Astrocyte (in vitro differentiated cells and primary cell): Measurements from ENCODE around the gene LRRN1. TPM values are rescaled to one million over a fixed set of nuclear protein-coding genes. Genes with fewer than 3 reads are reported as not detected.

Experiments used
- DNase-seq: peaks from one replicate; pipeline ENCODE4 v3.0.0-alpha.2; 2010; ENCODE audit warnings: low read depth
- FAIRE-seq: peaks from 2 replicates; lab custom pipeline; 2011; peaks lifted over from hg19 to GRCh38; lab: Jason Lieb, UNC
- H2AFZ ChIP-seq: 2 replicates; pipeline ENCODE4 v1.6.0; 2012; ENCODE audit warnings: low read depth, low read length, inconsistent platforms
- H3K27ac ChIP-seq: 2 replicates; pipeline ENCODE4 v1.5.1; 2011; ENCODE audit warnings: low read depth, low read length, inconsistent platforms
- H3K27me3 ChIP-seq: 2 replicates; pipeline ENCODE4 v1.6.0; 2011; ENCODE audit warnings: low read length, inconsistent platforms; ENCODE audit not compliant: insufficient read depth
- H3K36me3 ChIP-seq: 2 replicates; pipeline ENCODE4 v1.5.1; 2011; ENCODE audit warnings: low read length, inconsistent platforms; ENCODE audit not compliant: insufficient read depth
- H3K4me1 ChIP-seq: 2 replicates; pipeline ENCODE4 v1.5.1; 2011; ENCODE audit warnings: low read length, inconsistent platforms; ENCODE audit not compliant: insufficient read depth
- H3K4me2 ChIP-seq: 2 replicates; pipeline ENCODE4 v1.6.0; 2012; ENCODE audit warnings: low read length, inconsistent platforms
- H3K4me3 ChIP-seq: 2 replicates; pipeline ENCODE4 v1.5.1; 2011; ENCODE audit warnings: low read depth, mild to moderate bottlenecking, low read length, inconsistent platforms; ENCODE audit not compliant: insufficient read depth
- H3K79me2 ChIP-seq: 2 replicates; pipeline ENCODE4 v1.6.0; 2012; ENCODE audit warnings: mild to moderate bottlenecking, low read length, inconsistent platforms; ENCODE audit not compliant: insufficient read depth
- H3K9ac ChIP-seq: 2 replicates; pipeline ENCODE4 v1.6.0; 2012; ENCODE audit warnings: mild to moderate bottlenecking, low read length, inconsistent platforms
- H3K9me3 ChIP-seq: 2 replicates; pipeline ENCODE4 v1.5.1; 2012; ENCODE audit warnings: low read depth, mild to moderate bottlenecking, low read length, inconsistent platforms; ENCODE audit not compliant: insufficient read depth
- H4K20me1 ChIP-seq: 2 replicates; pipeline ENCODE4 v1.6.0; 2012; ENCODE audit warnings: low read length, inconsistent platforms; ENCODE audit not compliant: insufficient read depth
- H3K27ac Mint-ChIP-seq: one replicate; pipeline ENCODE4 v1.8.0; 2021; ENCODE audit warnings: mild to moderate bottlenecking, mixed read lengths; ENCODE audit not compliant: unreplicated experiment
- H3K27me3 Mint-ChIP-seq: one replicate; pipeline ENCODE4 v1.8.0; 2021; ENCODE audit warnings: low read depth, mixed read lengths; ENCODE audit not compliant: unreplicated experiment
- H3K36me3 Mint-ChIP-seq: one replicate; pipeline ENCODE4 v1.8.0; 2021; ENCODE audit warnings: low read depth, mixed read lengths; ENCODE audit not compliant: unreplicated experiment
- H3K4me1 Mint-ChIP-seq: one replicate; pipeline ENCODE4 v1.8.0; 2021; ENCODE audit warnings: low read depth, mixed read lengths; ENCODE audit not compliant: unreplicated experiment
- H3K4me3 Mint-ChIP-seq: one replicate; pipeline ENCODE4 v1.8.0; 2021; ENCODE audit warnings: mild to moderate bottlenecking, moderate library complexity, mixed read lengths; ENCODE audit not compliant: unreplicated experiment
- H3K9me3 Mint-ChIP-seq: one replicate; pipeline ENCODE4 v1.8.0; 2021; ENCODE audit warnings: mild to moderate bottlenecking, mixed read lengths; ENCODE audit not compliant: unreplicated experiment
- CTCF ChIP-seq: IDR thresholded peaks from 2 replicates; pipeline ENCODE4 v1.5.1; 2011; ENCODE audit warnings: low read depth, mild to moderate bottlenecking, inconsistent platforms, low read length, moderate library complexity; ENCODE audit not compliant: insufficient read depth
- EZH2 ChIP-seq: IDR thresholded peaks from 2 replicates; pipeline ENCODE4 v1.6.1; 2012; ENCODE audit warnings: mild to moderate bottlenecking, low read length, inconsistent platforms; ENCODE audit not compliant: insufficient read depth
- total RNA-seq: library from RNA; stranded (reverse); gene quantifications from 2 replicates; pipeline ENCODE4 v1.2.1, GENCODE V29; 2021

Gene LRRN1
- total RNA-seq, 1 donor from 2014 or later: 35.6 TPM

- Histone ChIP-seq H2AFZ (peak overlapping the region; percentile 82), H3K36me3 (no peaks in the 10 kb centered on the region), H3K79me2 (peaks cover 3% of the 10 kb centered on the region), H3K27me3 (peaks cover 26% of the 10 kb centered on the region), H3K9ac (peak overlapping the region; percentile 71), H3K4me2 (peak overlapping the region; percentile 92), H4K20me1 (peaks cover 3% of the 10 kb centered on the region), H3K9me3 (no peaks in the 10 kb centered on the region), H3K4me3 (peak overlapping the region; percentile 68), H3K27ac (no peak overlapping the region), H3K4me1 (peaks cover 6% of the 10 kb centered on the region)
- TF ChIP-seq EZH2 (peak; percentile 57), CTCF (no peak)
- Mint-ChIP-seq H3K4me3 (peak overlapping the region; percentile 90), H3K27me3 (peaks cover 30% of the 10 kb centered on the region), H3K27ac (no peak overlapping the region), H3K9me3 (peaks cover 3% of the 10 kb centered on the region), H3K4me1 (peaks cover 8% of the 10 kb centered on the region), H3K36me3 (no peaks in the 10 kb centered on the region)
- no peak for FAIRE-seq
- DNase-seq: peak; percentile 11
Measured at GRCh38 chr3:3800685-3801493, 1.7 kb downstream of the LRRN1 start.

- Histone ChIP-seq H3K79me2 (peaks cover 7% of the 10 kb centered on the region), H3K36me3 (no peaks in the 10 kb centered on the region), H3K9ac (peak overlapping the region; percentile 71), H3K27me3 (peaks cover 26% of the 10 kb centered on the region), H3K27ac (no peak overlapping the region), H3K4me2 (peak overlapping the region; percentile 92), H3K9me3 (no peaks in the 10 kb centered on the region), H3K4me3 (peak overlapping the region; percentile 68), H4K20me1 (peaks cover 3% of the 10 kb centered on the region), H2AFZ (no peak overlapping the region), H3K4me1 (peaks cover 6% of the 10 kb centered on the region)
- Mint-ChIP-seq H3K9me3 (peaks cover 3% of the 10 kb centered on the region), H3K27me3 (peaks cover 30% of the 10 kb centered on the region), H3K4me1 (peaks cover 8% of the 10 kb centered on the region), H3K36me3 (no peaks in the 10 kb centered on the region), H3K4me3 (peak overlapping the region; percentile 90), H3K27ac (no peak overlapping the region)
- no peak for DNase-seq
- no peak for TF ChIP-seq EZH2
- no peak for TF ChIP-seq CTCF
- no peak for FAIRE-seq
Measured at GRCh38 chr3:3801494-3801841, 2.2 kb downstream of the LRRN1 start.

GRCh38 chr3:3802046-3802445 is 2.8 kb downstream of the LRRN1 start:
- TF ChIP-seq EZH2 (no peak), CTCF (no peak)
- peaks cover 6% of the 10 kb centered on the region for H3K4me1 ChIP-seq
- Mint-ChIP-seq H3K27ac (no peak overlapping the region), H3K9me3 (peaks cover 3% of the 10 kb centered on the region), H3K36me3 (no peaks in the 10 kb centered on the region), H3K4me3 (peak overlapping the region; percentile 90), H3K4me1 (peaks cover 8% of the 10 kb centered on the region), H3K27me3 (peaks cover 27% of the 10 kb centered on the region)
- H3K36me3 ChIP-seq: no peaks in the 10 kb centered on the region
- H3K27me3 ChIP-seq: peaks cover 26% of the 10 kb centered on the region
- H2AFZ ChIP-seq: no peak overlapping the region
- no peak for DNase-seq
- H4K20me1 ChIP-seq: peaks cover 3% of the 10 kb centered on the region
- H3K79me2 ChIP-seq: peaks cover 7% of the 10 kb centered on the region
- H3K27ac ChIP-seq: no peak overlapping the region
- peak overlapping the region; percentile 92 for H3K4me2 ChIP-seq
- no peak overlapping the region for H3K9ac ChIP-seq
- no peaks in the 10 kb centered on the region for H3K9me3 ChIP-seq
- FAIRE-seq: no peak
- H3K4me3 ChIP-seq: peak overlapping the region; percentile 68
